ENCODE measurements around the gene LGR6.

Gene LGR6

GRCh38 chr1:202310071-202310725 lies 116.6 kb downstream of the LGR6 start:
- H3K36me3 ChIP-seq (ENCODE audit: insufficient read depth, low read length) = no peaks in the 10 kb centered on the region
- no peaks in the 10 kb centered on the region for H3K9me3 ChIP-seq (ENCODE audit: control insufficient read depth, insufficient read depth, low read length)
- H3K4me1 ChIP-seq (ENCODE audit: insufficient read depth, low read length) = 0 out of 2 replicates have a peak, but pooled peaks cover under 1% of the 10 kb centered on the region
- no peak overlapping the region for H3K9ac ChIP-seq (ENCODE audit: low read depth, low read length)

- Histone ChIP-seq H3K36me3 (ENCODE audit: insufficient read depth, low read length) (no peaks in the 10 kb centered on the region), H3K4me1 (ENCODE audit: insufficient read depth, low read length) (peaks cover 3% of the 10 kb centered on the region; the same call in 1 of the 2 replicates), H3K9me3 (ENCODE audit: control insufficient read depth, insufficient read depth, low read length) (no peaks in the 10 kb centered on the region), H3K9ac (ENCODE audit: low read depth, low read length) (no peak overlapping the region)
These were observed 117.1 kb downstream of the LGR6 start for GRCh38 chr1:202310746-202311145.

GRCh38 chr1:202311875-202312635 lies 118.5 kb downstream of the LGR6 start:
- Histone ChIP-seq H3K9me3 (ENCODE audit: control insufficient read depth, insufficient read depth, low read length) (no peaks in the 10 kb centered on the region), H3K9ac (ENCODE audit: low read depth, low read length) (no peak overlapping the region), H3K4me1 (ENCODE audit: insufficient read depth, low read length) (peaks cover 3% of the 10 kb centered on the region; the same call in 1 of the 2 replicates), H3K36me3 (ENCODE audit: insufficient read depth, low read length) (no peaks in the 10 kb centered on the region)

- Histone ChIP-seq H3K9me3 (ENCODE audit: control insufficient read depth, insufficient read depth, low read length) (no peaks in the 10 kb centered on the region), H3K9ac (ENCODE audit: low read depth, low read length) (no peak overlapping the region), H3K4me1 (ENCODE audit: insufficient read depth, low read length) (peaks cover 3% of the 10 kb centered on the region; the same call in 1 of the 2 replicates), H3K36me3 (ENCODE audit: insufficient read depth, low read length) (no peaks in the 10 kb centered on the region)
These were observed 122.1 kb downstream of the LGR6 start for GRCh38 chr1:202315576-202316168.

- Histone ChIP-seq H3K4me1 (ENCODE audit: insufficient read depth, low read length) (peaks cover 3% of the 10 kb centered on the region; the same call in 1 of the 2 replicates), H3K9ac (ENCODE audit: low read depth, low read length) (no peak overlapping the region), H3K36me3 (ENCODE audit: insufficient read depth, low read length) (no peaks in the 10 kb centered on the region), H3K9me3 (ENCODE audit: control insufficient read depth, insufficient read depth, low read length) (no peaks in the 10 kb centered on the region)
These were observed 122.6 kb downstream of the LGR6 start for GRCh38 chr1:202316186-202316585.

- Histone ChIP-seq H3K9ac (ENCODE audit: low read depth, low read length) (no peak overlapping the region), H3K36me3 (ENCODE audit: insufficient read depth, low read length) (no peaks in the 10 kb centered on the region), H3K9me3 (ENCODE audit: control insufficient read depth, insufficient read depth, low read length) (no peaks in the 10 kb centered on the region), H3K4me1 (ENCODE audit: insufficient read depth, low read length) (peaks cover 3% of the 10 kb centered on the region; the same call in 1 of the 2 replicates)
These were observed 124.6 kb downstream of the LGR6 start for GRCh38 chr1:202317941-202318925.

GRCh38 chr1:202319381-202320080 lies 125.9 kb downstream of the LGR6 start:
- H3K4me1 ChIP-seq (ENCODE audit: insufficient read depth, low read length) = peaks cover 3% of the 10 kb centered on the region; the same call in 1 of the 2 replicates
- no peak overlapping the region for H3K9ac ChIP-seq (ENCODE audit: low read depth, low read length)
- H3K9me3 ChIP-seq (ENCODE audit: control insufficient read depth, insufficient read depth, low read length) = no peaks in the 10 kb centered on the region
- H3K36me3 ChIP-seq (ENCODE audit: insufficient read depth, low read length) = no peaks in the 10 kb centered on the region

- no peak overlapping the region for H3K9ac ChIP-seq (ENCODE audit: low read depth, low read length)
- no peaks in the 10 kb centered on the region for H3K36me3 ChIP-seq (ENCODE audit: insufficient read depth, low read length)
- H3K9me3 ChIP-seq (ENCODE audit: control insufficient read depth, insufficient read depth, low read length) = no peaks in the 10 kb centered on the region
- peaks cover 3% of the 10 kb centered on the region; the same call in 1 of the 2 replicates for H3K4me1 ChIP-seq (ENCODE audit: insufficient read depth, low read length)
These were observed 126.4 kb downstream of the LGR6 start for GRCh38 chr1:202320081-202320405.

- no peaks in the 10 kb centered on the region for H3K9me3 ChIP-seq (ENCODE audit: control insufficient read depth, insufficient read depth, low read length)
- H3K9ac ChIP-seq (ENCODE audit: low read depth, low read length) = no peak overlapping the region
- H3K4me1 ChIP-seq (ENCODE audit: insufficient read depth, low read length) = no peaks in the 10 kb centered on the region
- H3K36me3 ChIP-seq (ENCODE audit: insufficient read depth, low read length) = no peaks in the 10 kb centered on the region
These were observed 130.1 kb downstream of the LGR6 start for GRCh38 chr1:202323731-202324130.

GRCh38 chr1:202324646-202325045 lies 131.0 kb downstream of the LGR6 start:
- Histone ChIP-seq H3K4me1 (ENCODE audit: insufficient read depth, low read length) (no peaks in the 10 kb centered on the region), H3K9me3 (ENCODE audit: control insufficient read depth, insufficient read depth, low read length) (no peaks in the 10 kb centered on the region), H3K9ac (ENCODE audit: low read depth, low read length) (no peak overlapping the region), H3K36me3 (ENCODE audit: insufficient read depth, low read length) (no peaks in the 10 kb centered on the region)

- Histone ChIP-seq H3K36me3 (ENCODE audit: insufficient read depth, low read length) (peaks cover 24% of the 10 kb centered on the region), H3K9me3 (ENCODE audit: control insufficient read depth, insufficient read depth, low read length) (no peaks in the 10 kb centered on the region), H3K4me1 (ENCODE audit: insufficient read depth, low read length) (no peaks in the 10 kb centered on the region), H3K9ac (ENCODE audit: low read depth, low read length) (no peak overlapping the region)
These were observed 136.3 kb downstream of the LGR6 start for GRCh38 chr1:202329891-202330290.

GRCh38 chr1:202333861-202334260 lies 140.3 kb downstream of the LGR6 start:
- H3K9me3 ChIP-seq (ENCODE audit: control insufficient read depth, insufficient read depth, low read length) = no peaks in the 10 kb centered on the region
- H3K4me1 ChIP-seq (ENCODE audit: insufficient read depth, low read length) = no peaks in the 10 kb centered on the region
- H3K9ac ChIP-seq (ENCODE audit: low read depth, low read length) = no peak overlapping the region
- peaks cover 30% of the 10 kb centered on the region for H3K36me3 ChIP-seq (ENCODE audit: insufficient read depth, low read length)

GRCh38 chr1:202343652-202344349 lies 150.2 kb downstream of the LGR6 start:
- no peaks in the 10 kb centered on the region for H3K9me3 ChIP-seq (ENCODE audit: control insufficient read depth, insufficient read depth, low read length)
- H3K9ac ChIP-seq (ENCODE audit: low read depth, low read length) = no peak overlapping the region
- H3K4me1 ChIP-seq (ENCODE audit: insufficient read depth, low read length) = peaks cover 6% of the 10 kb centered on the region; the same call in 1 of the 2 replicates
- H3K36me3 ChIP-seq (ENCODE audit: insufficient read depth, low read length) = no peaks in the 10 kb centered on the region
